GM13977 (cell line): ENCODE results near the gene LRRC7.

Source experiments
- DNase-seq: peaks from one replicate; pipeline ENCODE4 v3.0.0; 2012; ENCODE audit warnings: low spot score
- CTCF ChIP-seq: IDR thresholded peaks from 2 replicates; pipeline ENCODE4 v1.5.1; 2012; ENCODE audit warnings: mild to moderate bottlenecking, control low read depth; ENCODE audit not compliant: insufficient read depth; ENCODE audit errors: extremely low read depth, missing control alignments
- in situ Hi-C: fragments of 300-500 bp; cut with MboI; formaldehyde crosslinking; loops from one replicate; pipeline ENCODE4 v1.12.0; 2022; ENCODE audit warnings: low sequenced_read_pairs, low pct_unique_long_range_greater_than_20kb, mixed read lengths, inconsistent platforms; ENCODE audit not compliant: unreplicated experiment

Gene LRRC7

DNA sequence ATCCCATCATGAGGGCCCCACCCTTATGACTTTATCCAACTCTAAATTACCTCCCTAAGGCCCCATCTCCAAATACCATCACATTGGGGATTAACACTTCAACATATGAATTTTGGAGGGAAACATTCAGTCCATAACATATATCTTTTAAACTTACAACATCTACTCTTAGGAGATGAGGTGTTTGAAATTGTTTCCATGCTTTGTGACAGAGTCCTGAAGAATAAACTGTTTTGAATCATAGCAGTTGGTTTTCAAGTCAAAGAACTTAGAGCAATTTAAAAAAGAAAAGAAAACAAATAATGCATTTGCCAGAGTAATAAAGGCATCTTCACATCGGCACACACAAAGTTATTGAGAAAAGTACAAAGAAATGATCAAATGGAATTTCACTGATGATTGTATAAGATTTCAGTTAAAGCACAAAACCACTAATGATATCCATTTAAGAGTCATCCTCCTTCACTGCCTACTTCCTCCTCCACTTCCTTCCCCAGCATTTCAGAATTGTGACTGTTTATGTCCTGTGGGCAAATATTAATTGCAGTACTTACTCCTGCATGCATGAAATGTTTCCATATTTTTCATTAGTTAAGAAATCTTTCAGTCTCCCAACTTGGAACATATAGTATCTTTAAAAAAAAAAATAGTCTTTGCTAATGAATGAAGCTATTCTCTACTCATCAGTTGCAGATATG lies 435.6 kb downstream of the LRRC7 start:
- no peak for TF ChIP-seq CTCF
- in situ Hi-C loops = no loop called here
- no peak for DNase-seq

GRCh38 chr1:70005386-70006034 lies 437.8 kb downstream of the LRRC7 start:
- TF ChIP-seq CTCF = no peak
- DNase-seq = no peak
- in situ Hi-C loops = no loop called here

DNA sequence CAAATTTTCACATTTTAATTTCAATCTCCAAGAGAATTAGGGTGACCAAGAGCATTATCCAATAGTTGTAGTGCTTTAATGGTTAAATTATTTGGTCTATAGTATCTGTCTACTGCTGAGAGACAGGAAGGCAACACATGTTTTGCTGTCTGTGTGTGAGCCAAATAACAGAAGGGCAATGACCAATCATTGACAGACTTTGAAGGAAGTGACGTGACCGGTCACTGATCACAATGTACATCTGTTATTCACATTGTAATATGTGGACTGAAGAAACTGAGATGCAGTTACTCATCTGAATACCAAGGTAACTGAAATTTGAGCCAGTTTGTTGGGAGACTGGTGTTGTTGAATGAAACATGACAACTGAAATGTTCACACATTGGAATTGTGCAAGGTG lies 440.9 kb downstream of the LRRC7 start:
- in situ Hi-C loops = no loop called here
- no peak for TF ChIP-seq CTCF

DNA sequence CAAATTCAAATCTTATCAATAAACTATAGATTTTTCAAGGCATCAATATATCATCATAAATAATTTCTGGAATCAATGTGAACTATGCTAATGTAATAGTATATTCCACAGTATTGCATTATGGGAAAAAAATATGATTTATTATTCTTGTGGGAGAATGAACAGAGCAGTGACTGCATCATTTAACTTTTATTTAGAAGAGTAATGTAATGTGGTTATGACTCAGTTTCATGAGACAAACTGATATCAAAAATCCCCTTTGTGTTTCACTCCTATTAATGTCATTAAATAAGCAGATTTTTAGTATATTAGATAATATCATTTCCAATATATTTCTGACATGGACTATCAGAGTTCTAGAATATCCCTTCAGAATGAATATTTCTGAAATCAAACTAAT lies 450.0 kb downstream of the LRRC7 start:
- TF ChIP-seq CTCF = no peak
- DNase-seq = no peak
- in situ Hi-C loops = no loop called here

More for the DNA sequence above, 440.9 kb downstream of the LRRC7 start:
- no peak for DNase-seq

DNA sequence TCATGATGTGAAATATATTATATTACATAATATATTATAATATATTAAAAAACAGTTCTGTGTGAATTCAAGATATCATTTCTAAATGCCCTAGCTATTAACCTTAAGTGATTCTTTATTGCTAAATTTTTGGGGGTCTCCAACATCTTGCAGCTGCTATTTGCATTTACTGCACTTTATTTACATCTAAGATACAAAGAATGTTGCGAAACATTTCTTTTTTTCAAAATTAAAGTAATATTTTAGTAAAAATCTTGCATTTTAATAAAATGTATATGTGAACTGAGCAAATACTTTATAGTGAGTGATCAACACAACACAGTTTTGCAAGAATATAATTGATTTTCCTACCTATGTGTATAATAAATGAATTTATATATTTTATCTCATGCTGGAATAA lies 456.6 kb downstream of the LRRC7 start:
- in situ Hi-C loops = no loop called here
- TF ChIP-seq CTCF = no peak
- no peak for DNase-seq

GRCh38 chr1:70025052-70025451 lies 457.3 kb downstream of the LRRC7 start:
- no peak for TF ChIP-seq CTCF
- in situ Hi-C loops = no loop called here
- DNase-seq = no peak

DNA sequence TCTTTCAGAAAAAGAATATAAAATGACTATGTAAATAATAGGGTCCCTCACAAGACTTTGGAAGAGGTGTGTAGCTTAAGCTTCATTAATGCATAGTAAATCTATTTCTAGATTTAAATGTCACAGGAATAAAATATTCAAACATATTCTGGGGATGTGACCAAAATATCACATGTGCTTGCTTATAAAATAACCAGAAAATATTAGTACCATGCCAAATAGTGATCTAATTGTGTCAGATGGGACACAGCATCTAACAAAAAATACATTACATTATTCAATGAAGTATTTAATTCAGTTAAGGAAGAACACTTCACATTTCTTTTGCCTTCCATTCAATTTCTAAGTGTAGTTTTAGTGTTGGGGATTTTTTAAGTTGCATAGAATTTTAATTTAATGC lies 458.1 kb downstream of the LRRC7 start:
- no peak for DNase-seq
- no peak for TF ChIP-seq CTCF
- in situ Hi-C loops = no loop called here
